Endothelial cell (in vitro differentiated cells): ENCODE measurements around the gene DGCR8. TPM values are rescaled to one million over a fixed set of nuclear protein-coding genes. Genes with fewer than 3 reads are reported as not detected.
A peak's percentile ranks its signal among the peaks of the same experiment; 100 is the strongest.

Source experiments
- DNase-seq: peaks from one replicate; pipeline ENCODE4 v3.0.0; 2021; ENCODE audit warnings: low spot score
- H3K27ac Mint-ChIP-seq: one replicate; pipeline ENCODE4 v1.8.0; 2021; ENCODE audit warnings: mixed read lengths, inconsistent platforms; ENCODE audit not compliant: unreplicated experiment
- H3K27me3 Mint-ChIP-seq: one replicate; pipeline ENCODE4 v1.8.0; 2021; ENCODE audit warnings: mild to moderate bottlenecking, moderate library complexity, mixed read lengths, inconsistent platforms; ENCODE audit not compliant: unreplicated experiment
- H3K36me3 Mint-ChIP-seq: one replicate; pipeline ENCODE4 v1.8.0; 2021; ENCODE audit warnings: mild to moderate bottlenecking, low read depth, mixed read lengths, inconsistent platforms; ENCODE audit not compliant: unreplicated experiment
- H3K4me1 Mint-ChIP-seq: one replicate; pipeline ENCODE4 v1.8.0; 2021; ENCODE audit warnings: mild to moderate bottlenecking, mixed read lengths, inconsistent platforms; ENCODE audit not compliant: unreplicated experiment
- H3K4me3 Mint-ChIP-seq: one replicate; pipeline ENCODE4 v1.8.0; 2021; ENCODE audit warnings: mild to moderate bottlenecking, mixed read lengths, inconsistent platforms; ENCODE audit not compliant: unreplicated experiment
- H3K9me3 Mint-ChIP-seq: one replicate; pipeline ENCODE4 v1.8.0; 2021; ENCODE audit warnings: mixed read lengths, inconsistent platforms; ENCODE audit not compliant: unreplicated experiment
- total RNA-seq: library from RNA; stranded (reverse); fragmentation: NEBNext Ultra II Directional; extraction: Animal tissue kit (Norgen Biotek cat#: 25700); gene quantifications from one replicate; pipeline ENCODE4 v1.2.1, GENCODE V29; 2021; ENCODE audit not compliant: unreplicated experiment
- TF ChIP-seq, protein P1 (sequence below): fragments of 200-600 bp; sonication (generic); IDR thresholded peaks from one replicate; pipeline ENCODE4 v1.5.0; 2021; ENCODE audit warnings: antibody characterized with exemption; ENCODE audit not compliant: unreplicated experiment

Gene DGCR8
- total RNA-seq, 1 donor from 2014 or later, result 46.6 TPM

DNA sequence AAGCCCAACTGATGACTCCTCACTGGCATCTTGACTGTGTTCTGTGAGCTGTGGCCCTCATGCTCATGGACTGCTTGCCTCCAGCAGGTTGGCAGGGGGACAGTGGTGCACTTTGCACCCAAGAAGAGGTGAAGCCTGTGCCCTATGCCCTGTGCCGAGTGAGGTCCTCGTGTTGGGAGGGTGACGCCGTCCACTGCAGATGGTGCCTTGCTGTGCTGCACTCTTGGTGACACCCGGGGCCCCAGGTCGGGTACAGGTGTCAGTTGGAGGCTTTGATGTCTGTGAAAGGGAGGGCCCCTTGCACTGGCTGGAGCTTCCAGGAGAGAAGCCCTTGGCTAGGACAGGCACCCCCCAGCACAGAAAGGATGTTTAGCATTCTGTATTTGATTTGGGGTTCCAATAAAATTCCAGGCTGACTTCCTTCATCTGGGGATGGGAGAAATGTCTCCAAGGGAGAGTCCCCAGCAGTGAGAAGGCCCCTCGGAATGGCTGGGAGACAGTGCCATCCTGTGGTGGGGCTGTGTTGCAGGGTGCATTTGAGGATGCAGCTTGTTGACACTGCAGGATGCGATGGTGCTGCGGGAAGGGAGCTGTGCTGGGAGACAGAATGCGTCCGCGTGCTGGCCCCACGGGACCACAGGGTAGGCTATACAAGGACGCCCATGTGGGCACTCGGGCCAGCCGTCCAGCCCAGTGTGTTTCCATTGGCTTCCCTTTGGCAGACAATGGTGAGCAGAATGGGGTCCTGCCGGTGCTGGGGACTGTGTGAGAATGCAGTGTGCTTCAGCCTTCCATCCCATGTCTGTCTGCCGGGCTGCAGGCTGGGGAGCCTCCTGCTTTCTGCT, 49.1 kb downstream of the DGCR8 start:
- Mint-ChIP-seq H3K27ac (no peak overlapping the region), H3K4me3 (no peak overlapping the region), H3K27me3 (peaks cover 11% of the 10 kb centered on the region), H3K4me1 (no peaks in the 10 kb centered on the region), H3K9me3 (no peaks in the 10 kb centered on the region), H3K36me3 (peaks cover 14% of the 10 kb centered on the region)
- TF ChIP-seq, protein P1, sequence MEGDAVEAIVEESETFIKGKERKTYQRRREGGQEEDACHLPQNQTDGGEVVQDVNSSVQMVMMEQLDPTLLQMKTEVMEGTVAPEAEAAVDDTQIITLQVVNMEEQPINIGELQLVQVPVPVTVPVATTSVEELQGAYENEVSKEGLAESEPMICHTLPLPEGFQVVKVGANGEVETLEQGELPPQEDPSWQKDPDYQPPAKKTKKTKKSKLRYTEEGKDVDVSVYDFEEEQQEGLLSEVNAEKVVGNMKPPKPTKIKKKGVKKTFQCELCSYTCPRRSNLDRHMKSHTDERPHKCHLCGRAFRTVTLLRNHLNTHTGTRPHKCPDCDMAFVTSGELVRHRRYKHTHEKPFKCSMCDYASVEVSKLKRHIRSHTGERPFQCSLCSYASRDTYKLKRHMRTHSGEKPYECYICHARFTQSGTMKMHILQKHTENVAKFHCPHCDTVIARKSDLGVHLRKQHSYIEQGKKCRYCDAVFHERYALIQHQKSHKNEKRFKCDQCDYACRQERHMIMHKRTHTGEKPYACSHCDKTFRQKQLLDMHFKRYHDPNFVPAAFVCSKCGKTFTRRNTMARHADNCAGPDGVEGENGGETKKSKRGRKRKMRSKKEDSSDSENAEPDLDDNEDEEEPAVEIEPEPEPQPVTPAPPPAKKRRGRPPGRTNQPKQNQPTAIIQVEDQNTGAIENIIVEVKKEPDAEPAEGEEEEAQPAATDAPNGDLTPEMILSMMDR, result no peak
- DNase-seq, result peak; percentile 38

DNA sequence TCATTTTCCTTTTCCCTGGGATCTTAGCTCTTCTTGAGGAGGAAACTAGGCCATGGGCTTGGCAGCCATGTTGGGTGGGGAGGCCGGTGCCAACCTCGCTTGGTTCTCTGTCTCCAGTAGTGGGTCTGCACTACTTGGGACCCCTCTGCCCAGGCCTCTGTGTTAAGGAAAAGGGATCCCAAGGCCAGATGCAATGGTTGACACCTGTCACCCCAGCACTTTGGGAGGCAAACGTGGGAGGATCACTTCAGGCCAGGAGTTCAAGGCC, 49.6 kb downstream of the DGCR8 start:
- TF ChIP-seq, protein P1, result no peak
- Mint-ChIP-seq H3K36me3 (peaks cover 14% of the 10 kb centered on the region), H3K4me3 (no peak overlapping the region), H3K9me3 (no peaks in the 10 kb centered on the region), H3K4me1 (no peaks in the 10 kb centered on the region), H3K27me3 (peaks cover 11% of the 10 kb centered on the region), H3K27ac (no peak overlapping the region)
- no peak for DNase-seq

DNA sequence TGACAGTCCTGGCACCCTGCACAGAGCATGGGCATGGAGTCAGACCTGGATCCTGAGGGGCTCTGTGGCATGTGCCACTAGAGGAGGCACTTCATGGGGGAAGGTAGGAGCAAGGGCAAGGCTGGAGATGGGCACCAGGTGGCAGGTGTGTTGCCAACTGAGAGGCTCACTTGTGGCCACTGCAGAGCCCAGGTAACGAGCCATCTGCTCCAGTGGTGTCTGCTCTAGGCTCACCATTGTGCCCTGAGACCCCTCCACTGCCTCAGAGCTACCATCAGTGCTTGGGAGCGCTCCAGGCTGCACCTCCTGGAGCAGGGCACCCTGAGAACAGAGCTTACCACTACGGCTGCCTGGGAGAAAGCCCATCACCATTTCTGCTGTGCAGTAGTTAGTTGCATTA, 50.3 kb downstream of the DGCR8 start:
- no peak overlapping the region for H3K27ac Mint-ChIP-seq
- no peaks in the 10 kb centered on the region for H3K9me3 Mint-ChIP-seq
- DNase-seq, result no peak
- H3K4me3 Mint-ChIP-seq, result peak overlapping the region; percentile 47
- H3K4me1 Mint-ChIP-seq, result no peaks in the 10 kb centered on the region
- peaks cover 11% of the 10 kb centered on the region for H3K27me3 Mint-ChIP-seq
- TF ChIP-seq, protein P1, result no peak
- peaks cover 14% of the 10 kb centered on the region for H3K36me3 Mint-ChIP-seq

DNA sequence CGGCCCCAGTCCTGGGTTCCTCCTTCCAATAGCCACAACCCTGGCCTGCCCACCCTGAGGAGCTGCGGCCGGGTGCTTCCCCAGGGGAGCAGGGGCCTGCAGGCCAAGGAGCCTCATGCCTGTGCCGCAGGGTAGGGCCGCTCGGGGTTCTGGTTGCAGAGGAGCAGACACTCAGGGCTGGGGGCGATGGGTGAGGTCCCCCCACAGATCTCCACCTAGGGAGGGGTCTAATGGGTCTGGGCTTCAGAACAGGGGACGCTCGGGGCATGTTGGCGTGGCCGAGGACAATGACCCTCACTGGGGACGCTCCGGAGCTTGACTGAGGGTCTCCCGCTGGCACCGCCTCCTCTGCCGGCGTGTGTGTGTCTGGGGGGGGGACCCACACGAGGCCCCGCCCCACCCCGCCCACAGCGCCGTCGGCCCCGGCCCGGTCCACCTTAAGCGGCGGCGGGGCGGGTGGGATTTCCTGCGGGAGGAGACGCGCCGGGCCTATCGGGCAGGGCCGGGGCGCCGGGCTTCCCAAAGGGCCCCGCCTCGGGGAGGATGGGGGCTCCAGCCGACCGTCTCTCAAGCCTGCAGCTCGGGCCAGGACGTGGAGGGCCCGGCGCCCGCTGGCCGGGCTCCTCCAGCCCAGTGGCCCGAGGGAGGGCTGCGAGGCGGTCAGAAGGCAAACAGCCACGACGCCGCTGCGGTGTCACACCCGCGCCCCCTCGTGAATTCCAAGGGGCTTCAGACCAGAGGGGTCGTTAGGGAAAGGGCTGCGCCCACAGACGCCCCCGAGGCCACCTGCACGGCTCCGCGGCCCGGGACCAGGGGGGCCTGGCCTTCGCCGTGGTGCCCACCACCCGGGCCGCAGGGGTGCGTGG, 50.9 kb downstream of the DGCR8 start:
- Mint-ChIP-seq H3K9me3 (no peaks in the 10 kb centered on the region), H3K36me3 (peaks cover 13% of the 10 kb centered on the region), H3K27me3 (peaks cover 9% of the 10 kb centered on the region), H3K27ac (no peak overlapping the region), H3K4me1 (no peaks in the 10 kb centered on the region), H3K4me3 (no peak overlapping the region)
- peak; percentile 73 for DNase-seq
- TF ChIP-seq, protein P1, result no peak

DNA sequence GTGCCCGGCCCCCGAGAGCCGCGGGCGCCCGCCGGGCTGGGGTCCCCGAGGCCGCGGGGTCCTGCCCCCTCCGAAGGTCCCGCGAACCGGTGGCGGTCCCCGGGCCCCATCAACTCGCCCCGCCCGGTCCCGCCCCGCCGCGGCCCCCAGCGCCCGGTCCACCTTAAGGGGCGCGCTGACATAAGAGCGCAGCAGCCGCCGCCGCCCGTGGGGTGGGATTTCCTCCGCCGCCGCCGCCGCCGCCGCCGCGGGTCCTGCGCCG, 51.5 kb downstream of the DGCR8 start, which contains the start of gene ZDHHC8:
ZDHHC8 (plus strand) TSS at position 208 of the 262 bp plus-strand sequence. CDS start 144 bp downstream, outside the sequence.
- Mint-ChIP-seq H3K9me3 (no peaks in the 10 kb centered on the region), H3K27me3 (peaks cover 9% of the 10 kb centered on the region), H3K27ac (no peak within 1 kb of the TSS), H3K4me3 (peak within 1 kb of the TSS; percentile 89), H3K4me1 (no peaks in the 10 kb centered on the region), H3K36me3 (peaks cover 9% of the 10 kb centered on the region)
- TF ChIP-seq, protein P1, result no peak
- peak; percentile 22 for DNase-seq
